Peyer's patch (tissue), 4 donors: ENCODE data around the gene CCDC88C.

Experiments used
- CTCF ChIP-seq, 6 experiments: fragments of 450-650 bp in 4 of 6; fragments of 200-600 bp in 2 of 6; sonication (generic) in 1 of 6; IDR thresholded peaks; one replicate each; pipeline ENCODE4 v1.5.1; 2017 to 2019; ENCODE audit warnings: antibody characterized with exemption in 6 of 6, mild to moderate bottlenecking in 3 of 6, moderate library complexity in 1 of 6
- POLR2A ChIP-seq, 2 donors: fragments of 450-650 bp; IDR thresholded peaks; one replicate each; pipeline ENCODE4 v1.5.1; 2017; ENCODE audit warnings: antibody characterized with exemption in 2 of 2, mild to moderate bottlenecking in 2 of 2, moderate library complexity in 2 of 2

GRCh38 chr14:91354979-91355685 is 62.5 kb downstream of the CCDC88C start:
- TF ChIP-seq CTCF (IDR thresholded peaks at IDR 0.05) = peak in 5 of 6 experiments; percentile 16 to 58 (median 45)
- no peak for TF ChIP-seq POLR2A (IDR thresholded peaks at IDR 0.05)
